A549 (cell line): ENCODE results near the gene TMEM123. TPM values are rescaled to one million over a fixed set of nuclear protein-coding genes. Genes with fewer than 3 reads are reported as not detected.
"Not testable (repeated sequence)": the region's sequence is repeated elsewhere in the genome, so short reads cannot be mapped to it uniquely, and the experiment has no call there.

Source experiments
- ATAC-seq, 2 experiments: fragments of 200-7000 bp in 1 of 2; fragments of >200 bp in 1 of 2; cut with Nextera tagmentation in 1 of 2; cut with Tn5 transposase in 1 of 2; 3 replicates each; pipeline versions ENCODE4 v1.8.0 to v1.9.1; 2018 to 2020; ENCODE audit warnings: mild to moderate bottlenecking in 1 of 2, moderate library complexity in 1 of 2
- CTCF ChIA-PET: fragments of 300-600 bp; sonication (Branson Sonifier 250); formaldehyde crosslinking; extraction: SDS; loops from one replicate; lab custom pipeline; 2021; ENCODE audit warnings: antibody characterized with exemption, inconsistent platforms; lab: Yijun Ruan, JAX
- POLR2A ChIA-PET: fragments of 350-600 bp; formaldehyde crosslinking; extraction: SDS; loops from one replicate; lab custom pipeline; 2021; ENCODE audit warnings: antibody characterized with exemption, inconsistent platforms; lab: Yijun Ruan, JAX
- DNase-seq, 2 experiments: peaks; one replicate each; pipeline versions ENCODE4 v3.0.0 to v3.0.0-alpha.2; 2011 to 2016; ENCODE audit warnings: low read depth in 1 of 2, low spot score in 1 of 2
- FAIRE-seq: peaks from 2 replicates; lab custom pipeline; 2011; peaks lifted over from hg19 to GRCh38; lab: Jason Lieb, UNC
- H3K27ac ChIP-seq, 2 experiments: fragments of >200 bp; sonication (Bioruptor Twin); formaldehyde crosslinking; 3 replicates each; pipeline ENCODE4 v1.5.1; 2016 to 2017
- H3K4me1 ChIP-seq: fragments of >200 bp; sonication (Bioruptor Twin); formaldehyde crosslinking; 3 replicates; pipeline ENCODE4 v1.6.1; 2016
- H3K4me2 ChIP-seq: fragments of >200 bp; sonication (Bioruptor Twin); formaldehyde crosslinking; 3 replicates; pipeline ENCODE4 v1.6.1; 2016
- H3K4me3 ChIP-seq: fragments of >200 bp; sonication (Bioruptor Twin); formaldehyde crosslinking; 3 replicates; pipeline ENCODE4 v1.5.1; 2016
- H3K9me3 ChIP-seq: fragments of >200 bp; sonication (Bioruptor Twin); formaldehyde crosslinking; 3 replicates; pipeline ENCODE4 v1.6.1; 2016
- BCL3 ChIP-seq: fragments of >200 bp; sonication (Bioruptor Twin); formaldehyde crosslinking; IDR thresholded peaks from 3 replicates; pipeline ENCODE4 v1.6.1; 2016
- BHLHE40 ChIP-seq: IDR thresholded peaks from 2 replicates; pipeline ENCODE4 v1.6.1; 2012; ENCODE audit warnings: low read depth, low read length, inconsistent platforms
- CBX2 ChIP-seq: fragments of 200-600 bp; sonication (generic); IDR thresholded peaks from 2 replicates; pipeline ENCODE4 v1.6.1; 2016; ENCODE audit warnings: low read depth, mild to moderate bottlenecking, borderline replicate concordance
- CHD4 ChIP-seq: fragments of 200-600 bp; sonication (generic); IDR thresholded peaks from 2 replicates; pipeline ENCODE4 v1.6.1; 2016; ENCODE audit warnings: antibody characterized with exemption, mild to moderate bottlenecking, borderline replicate concordance
- EHMT2 ChIP-seq: fragments of 200-600 bp; sonication (generic); IDR thresholded peaks from 2 replicates; pipeline ENCODE4 v1.6.1; 2016; ENCODE audit warnings: antibody characterized with exemption, low read depth, mild to moderate bottlenecking, moderate library complexity
- ESRRA ChIP-seq: fragments of 150-350 bp; IDR thresholded peaks from 2 replicates; pipeline ENCODE4 v1.6.1; 2014; ENCODE audit warnings: mild to moderate bottlenecking, low read length, borderline replicate concordance
- FOXS1 ChIP-seq: fragments of 250-450 bp; sonication (Bioruptor Pico); IDR thresholded peaks from 2 replicates; pipeline ENCODE4 v1.5.0; 2020; ENCODE audit warnings: mild to moderate bottlenecking, moderate library complexity
- HEYL ChIP-seq: fragments of 250-450 bp; sonication (Bioruptor Pico); IDR thresholded peaks from 2 replicates; pipeline ENCODE4 v1.8.0; 2021; ENCODE audit warnings: mild to moderate bottlenecking, moderate library complexity
- HOXA7 ChIP-seq: fragments of 250-450 bp; sonication (Bioruptor Pico); IDR thresholded peaks from 2 replicates; pipeline ENCODE4 v1.5.0; 2020; ENCODE audit warnings: mild to moderate bottlenecking, moderate library complexity
- HOXB13 ChIP-seq: fragments of 250-450 bp; sonication (Bioruptor Pico); IDR thresholded peaks from 2 replicates; pipeline ENCODE4 v1.5.0; 2020; ENCODE audit warnings: low read depth, mild to moderate bottlenecking, moderate library complexity
- HOXB5 ChIP-seq: fragments of 250-450 bp; sonication (Bioruptor Pico); IDR thresholded peaks from 2 replicates; pipeline ENCODE4 v1.5.0; 2020; ENCODE audit warnings: mild to moderate bottlenecking, moderate library complexity
- JUN ChIP-seq, 2 experiments: fragments of >200 bp; sonication (Bioruptor Twin); formaldehyde crosslinking; IDR thresholded peaks; 2 replicates in 1 of 2; 3 replicates in 1 of 2; pipeline ENCODE4 v1.6.1; 2016 to 2017
- MYC ChIP-seq: IDR thresholded peaks from 2 replicates; pipeline ENCODE4 v1.6.1; 2012; ENCODE audit warnings: mild to moderate bottlenecking, inconsistent platforms, low read length, improper control_type of control experiment, borderline replicate concordance
- NFE2L2 ChIP-seq: fragments of 150-350 bp; conservative IDR thresholded peaks from 2 replicates; pipeline ENCODE4 v1.6.1; 2014; ENCODE audit warnings: low read length
- NR3C1 ChIP-seq: fragments of >200 bp; sonication (Bioruptor Twin); formaldehyde crosslinking; IDR thresholded peaks from 3 replicates; pipeline ENCODE4 v1.6.1; 2017
- POLR2AphosphoS2 ChIP-seq: conservative IDR thresholded peaks from 2 replicates; pipeline ENCODE4 v1.6.1; 2012; ENCODE audit warnings: low read length, improper control_type of control experiment, inconsistent platforms
- SMC3 ChIP-seq: fragments of >200 bp; sonication (Bioruptor Twin); formaldehyde crosslinking; IDR thresholded peaks from 3 replicates; pipeline ENCODE4 v1.6.1; 2018; ENCODE audit warnings: inconsistent platforms
- TFCP2L1 ChIP-seq: fragments of 250-450 bp; sonication (Bioruptor Pico); IDR thresholded peaks from 2 replicates; pipeline ENCODE4 v1.5.0; 2021; ENCODE audit warnings: mild to moderate bottlenecking
- ZSCAN20 ChIP-seq: fragments of 250-450 bp; sonication (Bioruptor Pico); IDR thresholded peaks from 2 replicates; pipeline ENCODE4 v1.8.0; 2022; ENCODE audit warnings: mild to moderate bottlenecking, moderate library complexity
- WGBS: methylation state at CpG from one replicate; pipeline ENCODE4 v1.1.6; 2017; ENCODE audit errors: missing lambda C conversion rate; 5-methylcytosine and 5-hydroxymethylcytosine counted together
- polyA plus RNA-seq, 4 experiments: library from polyadenylated mRNA; depleted of rRNA in 3 of 4; stranded (reverse); fragments of >200 nt; fragmentation: RNase III in 1 of 4; extraction: RNeasy Plus Mini Kit Qiagen cat#74134 plus additional on column Dnase treatment in 1 of 4; gene quantifications; 2 replicates in 3 of 4; 3 replicates in 1 of 4; pipeline ENCODE4 v1.2.3, GENCODE V29; 2011 to 2017
- TF ChIP-seq, protein P1 (sequence below): IDR thresholded peaks from 2 replicates; pipeline ENCODE4 v1.6.1; 2012; ENCODE audit warnings: low read depth, borderline replicate concordance
- TF ChIP-seq, protein P2 (sequence below): fragments of >200 bp; sonication (Bioruptor Twin); formaldehyde crosslinking; IDR thresholded peaks from 3 replicates; pipeline ENCODE4 v1.5.1; 2016
- TF ChIP-seq, protein P3 (sequence below): fragments of >200 bp; sonication (Bioruptor Twin); formaldehyde crosslinking; IDR thresholded peaks from 2 replicates; pipeline ENCODE4 v1.6.1; 2016

The TMEM123 gene
- polyA plus RNA-seq, 2 of the 4 experiments (the other 2 are of a cell fraction), result 199 to 458 TPM

DNA sequence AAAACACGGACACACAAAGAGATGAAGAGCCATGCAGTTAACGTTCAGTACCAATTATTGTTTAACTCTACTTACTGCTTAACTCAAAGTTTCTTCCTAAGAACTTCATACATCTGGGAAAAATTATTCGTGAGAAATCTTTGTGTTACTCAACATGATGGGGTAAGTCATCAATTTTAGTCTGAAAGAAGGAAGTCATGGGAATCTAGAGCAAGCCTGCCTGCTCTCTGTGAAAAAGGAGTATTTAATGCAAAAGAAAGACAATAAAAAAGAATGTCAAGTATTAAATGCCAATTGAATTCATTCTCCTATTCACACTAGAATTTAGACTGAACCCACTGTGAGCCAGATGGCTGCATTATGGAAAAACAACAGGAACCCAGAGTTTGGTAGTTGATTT is 16.0 kb downstream of the TMEM123 start:
- CTCF ChIA-PET, result no interaction called here
- peaks cover 15% of the 10 kb centered on the region for H3K9me3 ChIP-seq
- no peak overlapping the region for H3K4me2 ChIP-seq
- 85% methylated on average over 3 of the region's 3 CpGs for WGBS
- no peak for FAIRE-seq
- no peaks in the 10 kb centered on the region for H3K4me1 ChIP-seq
- H3K27ac ChIP-seq, result no peak overlapping the region
- TF ChIP-seq, protein P1, sequence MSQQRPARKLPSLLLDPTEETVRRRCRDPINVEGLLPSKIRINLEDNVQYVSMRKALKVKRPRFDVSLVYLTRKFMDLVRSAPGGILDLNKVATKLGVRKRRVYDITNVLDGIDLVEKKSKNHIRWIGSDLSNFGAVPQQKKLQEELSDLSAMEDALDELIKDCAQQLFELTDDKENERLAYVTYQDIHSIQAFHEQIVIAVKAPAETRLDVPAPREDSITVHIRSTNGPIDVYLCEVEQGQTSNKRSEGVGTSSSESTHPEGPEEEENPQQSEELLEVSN, result no peak
- TF ChIP-seq NFE2L2 (no peak), HEYL (CRISPR knock-in tag) (no peak), FOXS1 (CRISPR knock-in tag) (no peak), SMC3 (no peak), BHLHE40 (no peak), EHMT2 (no peak), TFCP2L1 (CRISPR knock-in tag) (no peak), MYC (no peak), HOXA7 (CRISPR knock-in tag) (no peak), BCL3 (no peak), ZSCAN20 (CRISPR knock-in tag) (no peak), CHD4 (no peak)
- TF ChIP-seq, protein P2, sequence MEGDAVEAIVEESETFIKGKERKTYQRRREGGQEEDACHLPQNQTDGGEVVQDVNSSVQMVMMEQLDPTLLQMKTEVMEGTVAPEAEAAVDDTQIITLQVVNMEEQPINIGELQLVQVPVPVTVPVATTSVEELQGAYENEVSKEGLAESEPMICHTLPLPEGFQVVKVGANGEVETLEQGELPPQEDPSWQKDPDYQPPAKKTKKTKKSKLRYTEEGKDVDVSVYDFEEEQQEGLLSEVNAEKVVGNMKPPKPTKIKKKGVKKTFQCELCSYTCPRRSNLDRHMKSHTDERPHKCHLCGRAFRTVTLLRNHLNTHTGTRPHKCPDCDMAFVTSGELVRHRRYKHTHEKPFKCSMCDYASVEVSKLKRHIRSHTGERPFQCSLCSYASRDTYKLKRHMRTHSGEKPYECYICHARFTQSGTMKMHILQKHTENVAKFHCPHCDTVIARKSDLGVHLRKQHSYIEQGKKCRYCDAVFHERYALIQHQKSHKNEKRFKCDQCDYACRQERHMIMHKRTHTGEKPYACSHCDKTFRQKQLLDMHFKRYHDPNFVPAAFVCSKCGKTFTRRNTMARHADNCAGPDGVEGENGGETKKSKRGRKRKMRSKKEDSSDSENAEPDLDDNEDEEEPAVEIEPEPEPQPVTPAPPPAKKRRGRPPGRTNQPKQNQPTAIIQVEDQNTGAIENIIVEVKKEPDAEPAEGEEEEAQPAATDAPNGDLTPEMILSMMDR, result no peak
- TF ChIP-seq, protein P3, sequence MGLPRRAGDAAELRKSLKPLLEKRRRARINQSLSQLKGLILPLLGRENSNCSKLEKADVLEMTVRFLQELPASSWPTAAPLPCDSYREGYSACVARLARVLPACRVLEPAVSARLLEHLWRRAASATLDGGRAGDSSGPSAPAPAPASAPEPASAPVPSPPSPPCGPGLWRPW, result no peak
- no peak for DNase-seq
- POLR2A ChIA-PET, result no interaction called here
- ATAC-seq, result no peak
- H3K4me3 ChIP-seq, result no peak overlapping the region

- no peak for DNase-seq
Measured at GRCh38 chr11:102435688-102436087, 16.9 kb downstream of the TMEM123 start.

GRCh38 chr11:102433571-102433970 is 19.0 kb downstream of the TMEM123 start:
- 91% methylated on average over 3 of the region's 3 CpGs for WGBS
- POLR2A ChIA-PET, H3K27ac ChIP-seq, CTCF ChIA-PET, ATAC-seq, H3K4me3 ChIP-seq, DNase-seq, H3K4me1 ChIP-seq, FAIRE-seq, H3K4me2 ChIP-seq: not testable (repeated sequence)
- peaks cover 15% of the 10 kb centered on the region for H3K9me3 ChIP-seq

More at GRCh38 chr11:102435688-102436087, 16.9 kb downstream of the TMEM123 start:
- no peak for TF ChIP-seq ESRRA
- TF ChIP-seq CBX2, result no peak
- no peak for TF ChIP-seq NR3C1
- no peak for TF ChIP-seq HOXB13 (CRISPR knock-in tag)
- no peak for TF ChIP-seq POLR2AphosphoS2
- TF ChIP-seq HOXB5 (CRISPR knock-in tag), result no peak
- no peak for TF ChIP-seq JUN (IDR thresholded peaks at IDR 0.05)
- no peak for FAIRE-seq
- H3K9me3 ChIP-seq, result peaks cover 15% of the 10 kb centered on the region
- POLR2A ChIA-PET, result no interaction called here
- WGBS, result 90% methylated on average over 3 of the region's 3 CpGs
- H3K4me2 ChIP-seq, result no peak overlapping the region
- H3K4me3 ChIP-seq, result no peak overlapping the region
- no peak for ATAC-seq
- H3K4me1 ChIP-seq, result no peaks in the 10 kb centered on the region
- no peak overlapping the region for H3K27ac ChIP-seq
- CTCF ChIA-PET, result no interaction called here
